NCI-H187 treated with DMSO at 0.1 percent for 48 hours (cell line): ENCODE measurements around the gene DPYSL3.

Experiments used
- DNase-seq: peaks from one replicate; lab custom pipeline; 2025; lab: John Stamatoyannopoulos, UW

The DPYSL3 gene

DNA sequence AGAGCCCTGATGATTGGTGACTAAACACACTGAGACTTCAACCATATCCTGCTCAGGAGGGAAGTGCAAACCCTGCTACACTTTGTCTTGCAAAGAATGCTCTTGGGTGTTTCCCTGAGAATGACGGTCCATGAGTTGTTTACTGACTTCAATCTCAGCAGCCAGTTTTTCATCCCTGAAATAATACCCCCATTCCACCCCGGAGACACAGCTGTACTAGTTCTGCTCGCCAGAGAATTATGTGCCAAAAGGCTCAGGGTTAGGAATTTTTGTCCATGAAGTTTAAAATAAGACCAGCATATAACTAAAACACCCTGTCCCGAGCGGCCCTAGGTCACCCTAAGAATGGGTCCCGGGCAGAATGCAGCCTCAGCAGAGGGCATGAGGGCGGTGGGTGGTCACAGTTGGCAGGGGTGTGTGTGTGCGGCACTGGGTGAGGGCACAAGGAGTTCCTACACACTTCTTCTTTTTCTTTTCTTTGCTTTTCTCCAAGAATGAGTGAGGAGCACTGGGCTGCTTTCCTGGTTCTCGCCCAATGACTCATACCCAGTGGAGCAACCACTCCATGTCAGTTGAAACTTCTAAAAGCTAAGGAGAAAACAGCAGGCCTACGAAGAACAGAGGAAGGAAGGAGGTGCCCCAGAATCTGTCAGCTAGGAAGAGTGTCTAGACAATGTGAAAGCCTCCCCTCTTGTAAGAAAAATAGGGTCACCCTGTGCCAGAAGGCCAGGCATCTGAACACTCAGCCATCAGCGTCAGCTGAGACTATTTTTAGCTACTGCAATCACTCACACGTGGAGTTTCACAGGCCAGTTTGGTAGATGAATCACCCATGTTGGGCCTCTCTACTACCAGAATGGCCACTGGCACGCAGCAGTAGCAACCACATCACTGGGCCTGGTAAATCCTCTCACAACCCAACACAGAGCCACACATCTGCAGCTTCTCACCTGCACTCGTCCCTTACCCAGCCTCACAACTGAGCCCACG is 105.9 kb downstream of the DPYSL3 start:
- no peak for DNase-seq

DNA sequence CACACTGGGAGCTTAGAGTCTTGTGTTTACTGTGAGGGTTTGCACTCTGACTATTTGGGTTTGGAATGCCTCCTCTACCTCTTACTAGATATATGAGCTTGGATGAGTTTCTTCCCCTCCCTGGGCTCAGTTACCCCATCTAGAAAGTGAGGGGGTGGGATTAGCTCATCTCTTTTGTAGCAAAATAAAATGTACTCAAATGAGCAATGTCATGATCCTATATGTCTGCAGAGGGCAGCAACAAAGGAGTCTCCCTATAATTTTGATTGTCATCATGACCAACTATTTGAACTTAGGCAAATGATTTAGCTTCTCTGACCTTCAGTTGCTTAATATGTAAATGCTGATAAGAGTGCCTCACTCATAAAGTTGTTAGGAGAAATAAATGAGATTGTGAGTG is 109.0 kb downstream of the DPYSL3 start:
- DNase-seq, result no peak

DNA sequence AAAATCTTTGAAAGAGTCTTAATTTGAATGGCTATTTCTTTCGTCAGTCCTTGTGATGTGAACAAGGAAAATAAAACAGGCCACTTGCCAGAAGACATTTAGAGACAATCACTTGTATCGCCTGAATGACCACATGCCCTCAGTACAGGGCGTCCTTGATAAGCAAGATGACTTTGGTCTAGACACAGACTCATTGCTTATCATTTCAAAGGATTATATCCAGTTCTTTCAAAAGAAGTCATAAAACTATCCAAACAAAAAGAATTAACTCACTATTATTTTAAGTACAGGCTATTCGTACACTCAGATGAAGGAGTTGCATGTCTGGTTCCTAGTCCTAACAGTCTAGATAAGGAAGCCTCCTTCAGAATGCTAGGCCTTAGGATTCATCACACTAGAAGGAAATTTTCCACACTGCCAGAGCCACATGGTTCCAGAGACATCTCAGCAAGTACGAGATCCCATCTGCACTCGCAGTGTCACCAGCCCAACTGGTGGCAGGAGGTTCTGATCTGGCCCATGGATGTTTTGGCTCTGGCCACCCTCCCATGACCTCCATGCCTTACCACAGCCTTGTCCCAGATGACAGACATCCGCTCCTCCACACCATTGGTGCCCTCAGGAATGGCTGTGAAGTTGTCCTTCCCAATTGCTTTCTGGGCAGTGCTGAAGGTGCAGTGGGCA is 109.6 kb downstream of the DPYSL3 start:
- DNase-seq, result no peak

DNA sequence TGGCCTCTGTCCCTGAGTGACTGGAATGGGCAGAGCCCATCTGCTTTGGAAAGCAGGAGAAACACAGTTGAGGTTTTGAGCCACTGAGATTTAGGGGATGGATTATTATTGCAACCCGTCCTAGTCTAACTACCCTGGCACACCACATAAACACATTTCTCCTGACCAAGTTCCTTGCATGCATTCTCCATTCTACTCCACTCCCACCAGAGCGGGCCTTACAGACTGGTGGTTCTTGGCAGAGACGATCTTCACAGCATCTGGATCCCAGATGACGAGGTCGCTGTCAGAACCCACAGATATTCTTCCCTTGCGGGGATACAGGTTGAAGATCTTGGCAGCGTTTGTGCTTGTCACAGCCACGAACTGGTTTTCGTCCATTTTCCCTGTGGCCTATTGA is 111.0 kb downstream of the DPYSL3 start:
- no peak for DNase-seq

DNA sequence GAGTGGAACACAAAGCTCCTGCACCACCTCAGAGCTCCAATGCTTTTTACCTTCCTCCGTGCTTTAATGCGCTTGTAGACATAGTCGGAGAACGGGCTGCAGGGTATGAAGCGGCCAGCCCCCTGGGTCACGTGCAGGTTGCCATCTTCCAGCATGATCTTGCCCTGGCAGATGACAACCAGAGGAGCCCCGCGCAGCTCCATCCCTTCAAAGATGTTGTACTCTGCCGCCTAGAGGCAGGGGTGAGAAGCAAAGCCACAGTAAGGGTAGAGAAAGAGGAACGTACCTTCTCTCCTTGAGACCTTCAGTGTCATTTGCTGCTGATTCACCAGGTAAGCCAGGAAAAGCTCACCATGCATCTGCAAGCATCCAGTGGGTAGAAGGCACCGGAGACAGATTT is 112.3 kb downstream of the DPYSL3 start:
- DNase-seq, result no peak

DNA sequence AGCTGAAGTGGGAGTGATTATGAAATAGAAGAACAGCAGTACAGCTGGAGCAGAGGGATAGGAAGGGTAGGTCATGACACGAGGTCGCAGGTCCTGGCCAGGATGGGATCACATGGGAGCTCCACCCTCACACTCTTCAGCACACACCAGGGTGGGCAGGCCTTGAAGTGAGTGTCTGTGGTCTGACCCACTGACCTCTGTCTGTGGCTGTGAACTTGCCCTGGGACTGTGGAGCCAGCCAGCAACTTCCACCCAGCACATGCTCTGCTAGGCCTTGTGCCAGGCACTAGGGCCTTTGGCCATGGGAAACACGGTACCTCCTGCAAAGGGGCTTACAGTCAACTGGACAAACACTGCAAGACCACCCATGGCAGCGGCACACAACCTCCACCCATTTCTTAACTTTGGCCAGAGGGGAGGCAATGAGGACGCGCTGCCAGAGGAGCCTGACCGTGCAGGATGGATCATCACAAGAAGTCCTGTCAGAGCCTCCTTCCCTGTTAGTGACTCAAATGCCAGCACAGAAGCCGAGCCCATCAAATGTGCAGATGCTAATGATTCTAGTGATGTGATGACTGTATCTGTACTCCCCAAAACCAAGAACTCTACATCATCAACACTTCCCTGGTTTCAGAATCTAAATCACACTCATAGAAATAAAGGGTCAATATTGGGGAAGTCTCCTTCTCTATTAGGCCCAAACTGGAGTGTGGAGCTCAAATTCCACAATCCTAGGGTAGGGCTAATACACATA is 113.6 kb downstream of the DPYSL3 start:
- no peak for DNase-seq

DNA sequence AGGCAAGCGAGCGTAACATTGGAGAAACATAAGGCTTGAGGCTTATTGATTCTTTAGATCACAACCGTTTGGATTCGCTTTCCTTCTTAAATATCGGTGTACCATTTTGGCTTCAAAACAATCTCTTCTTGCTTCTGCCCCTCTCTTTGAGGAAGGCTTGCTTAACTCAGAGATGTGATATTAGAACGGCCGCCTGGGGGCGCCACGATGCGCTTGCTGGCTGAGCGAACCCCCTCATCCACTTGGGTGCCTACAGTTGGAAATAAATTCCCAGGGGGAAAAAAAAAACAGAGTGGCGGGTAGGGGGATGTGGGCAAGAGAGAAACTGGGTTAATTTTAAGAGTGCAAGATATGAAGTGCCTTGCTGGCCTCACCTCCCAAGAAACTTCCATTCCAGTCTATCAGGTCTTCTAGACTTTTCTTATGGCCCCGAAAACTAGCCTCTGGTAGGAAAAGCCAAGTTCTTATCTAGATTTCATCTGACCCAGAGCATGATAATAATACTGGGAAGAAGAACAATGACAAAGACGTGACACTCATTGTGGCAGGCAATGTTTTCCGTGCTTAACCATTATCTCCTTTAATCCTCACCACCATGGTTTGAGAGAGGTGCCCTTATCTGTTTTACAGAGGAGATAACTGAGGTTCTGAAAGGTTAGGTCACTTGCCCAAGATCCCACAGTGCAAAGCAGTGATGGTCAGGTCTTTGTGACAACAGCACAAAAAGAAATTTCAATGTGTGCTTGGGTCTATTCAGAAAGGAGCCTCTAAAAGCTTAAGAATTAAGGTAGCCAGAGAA is 115.8 kb downstream of the DPYSL3 start:
- DNase-seq, result no peak

DNA sequence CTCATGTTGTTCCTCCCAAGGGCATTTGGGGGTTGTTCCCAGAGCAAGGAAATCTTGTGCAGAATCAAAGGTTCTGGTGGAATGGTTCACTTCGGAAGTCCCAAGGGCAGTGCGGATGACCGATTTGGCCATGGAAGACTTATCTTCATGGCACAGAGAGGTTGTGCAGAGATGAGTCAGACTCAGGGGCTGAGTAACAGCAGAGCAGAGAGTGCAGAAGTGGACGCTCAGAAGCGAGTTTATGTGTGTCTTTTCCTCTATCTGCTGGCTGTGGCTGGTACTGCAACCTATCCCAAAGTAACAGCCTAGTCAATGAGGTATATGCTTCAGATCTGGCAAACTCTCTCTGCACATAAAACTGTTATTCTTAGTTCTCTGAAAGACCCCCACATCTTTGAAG is 118.1 kb downstream of the DPYSL3 start:
- DNase-seq, result no peak

DNA sequence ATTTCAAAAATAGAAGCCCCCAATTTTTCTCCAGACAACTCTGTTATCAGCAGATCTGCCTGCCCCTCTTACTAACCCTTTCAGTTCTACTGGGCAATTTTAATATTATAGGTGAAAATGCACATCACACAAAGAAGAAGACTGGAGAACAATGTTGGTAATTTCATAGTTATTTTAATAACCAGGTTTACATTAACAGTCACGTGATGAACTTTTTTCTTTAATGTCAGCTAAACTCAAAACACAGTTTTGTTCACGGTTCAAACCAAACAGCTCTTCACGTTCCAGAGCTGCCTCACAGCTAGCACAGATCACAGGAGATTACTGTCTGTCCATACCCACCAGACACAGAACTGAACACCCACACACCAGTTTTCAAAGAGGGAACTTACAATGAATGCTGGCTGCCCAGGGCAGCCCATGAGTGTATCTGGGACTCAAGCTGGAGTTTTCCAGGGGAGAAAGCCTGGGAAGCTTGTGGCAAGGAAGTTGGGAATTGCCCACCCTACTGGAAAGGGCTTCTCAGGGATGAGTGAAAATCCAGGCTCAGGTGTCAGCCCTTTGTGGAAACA is 119.1 kb downstream of the DPYSL3 start:
- no peak for DNase-seq

DNA sequence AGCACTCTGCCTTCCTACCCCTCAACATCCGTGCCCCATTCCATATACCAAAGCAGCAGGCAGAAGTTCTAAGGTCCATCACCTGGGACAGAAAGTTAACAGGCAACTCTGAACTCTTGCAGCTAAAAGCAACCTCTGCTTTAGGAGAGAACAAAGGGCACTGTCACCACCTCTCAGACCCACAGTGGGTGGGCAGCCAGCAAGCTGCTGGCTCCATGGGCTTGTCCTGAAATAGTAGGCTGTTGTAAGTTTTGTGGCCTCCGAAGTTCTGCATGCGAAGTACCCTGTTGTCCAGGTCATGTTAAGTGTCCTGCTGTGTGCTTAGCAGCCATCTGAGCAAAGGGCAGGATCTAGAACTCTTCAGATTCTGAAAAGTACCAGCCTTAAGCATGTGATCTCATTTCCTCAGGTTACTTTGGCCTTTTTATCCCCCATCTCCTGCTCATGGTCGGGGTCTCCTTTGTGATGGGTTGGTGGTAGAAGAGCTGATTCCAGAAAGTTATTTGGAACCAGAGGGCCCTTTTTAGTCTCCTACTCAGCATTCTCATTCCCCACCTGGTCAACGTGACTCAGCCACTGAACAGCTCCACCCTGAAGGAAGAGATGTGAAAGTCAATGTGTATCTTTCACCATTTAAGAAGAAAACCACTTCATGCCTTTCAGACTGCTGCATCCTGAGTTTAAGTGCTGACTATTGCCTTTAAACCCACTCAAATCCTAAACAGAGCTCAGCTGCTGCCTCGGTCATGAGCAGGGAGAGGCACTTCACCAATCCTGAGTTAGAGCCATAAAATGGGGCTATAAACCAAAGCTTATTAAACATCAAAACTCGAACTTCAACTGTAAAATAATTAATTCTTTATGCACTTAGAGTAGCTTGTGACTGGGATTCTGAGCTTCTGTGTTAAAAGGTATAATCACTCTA is 121.4 kb downstream of the DPYSL3 start:
- DNase-seq, result peak; percentile 82

DNA sequence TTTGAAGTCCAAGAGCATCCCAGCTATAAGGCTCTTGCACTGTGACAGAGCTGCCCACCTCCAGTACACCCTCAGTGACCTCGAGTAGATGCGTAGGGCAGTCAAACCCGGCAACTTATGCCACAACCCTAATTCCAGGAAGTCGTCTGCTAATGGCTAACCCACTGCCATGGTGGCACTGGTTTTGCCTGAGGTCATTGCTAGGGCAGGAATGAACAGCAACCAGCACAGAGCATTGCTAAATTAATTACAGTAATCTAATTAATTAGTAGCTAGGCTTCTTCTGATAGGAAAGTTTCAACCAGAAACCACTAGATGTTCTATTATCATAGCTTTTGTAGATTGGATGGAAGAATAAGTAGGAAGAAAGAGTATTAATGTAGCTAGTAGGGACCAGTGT is 122.8 kb downstream of the DPYSL3 start:
- DNase-seq, result no peak

DNA sequence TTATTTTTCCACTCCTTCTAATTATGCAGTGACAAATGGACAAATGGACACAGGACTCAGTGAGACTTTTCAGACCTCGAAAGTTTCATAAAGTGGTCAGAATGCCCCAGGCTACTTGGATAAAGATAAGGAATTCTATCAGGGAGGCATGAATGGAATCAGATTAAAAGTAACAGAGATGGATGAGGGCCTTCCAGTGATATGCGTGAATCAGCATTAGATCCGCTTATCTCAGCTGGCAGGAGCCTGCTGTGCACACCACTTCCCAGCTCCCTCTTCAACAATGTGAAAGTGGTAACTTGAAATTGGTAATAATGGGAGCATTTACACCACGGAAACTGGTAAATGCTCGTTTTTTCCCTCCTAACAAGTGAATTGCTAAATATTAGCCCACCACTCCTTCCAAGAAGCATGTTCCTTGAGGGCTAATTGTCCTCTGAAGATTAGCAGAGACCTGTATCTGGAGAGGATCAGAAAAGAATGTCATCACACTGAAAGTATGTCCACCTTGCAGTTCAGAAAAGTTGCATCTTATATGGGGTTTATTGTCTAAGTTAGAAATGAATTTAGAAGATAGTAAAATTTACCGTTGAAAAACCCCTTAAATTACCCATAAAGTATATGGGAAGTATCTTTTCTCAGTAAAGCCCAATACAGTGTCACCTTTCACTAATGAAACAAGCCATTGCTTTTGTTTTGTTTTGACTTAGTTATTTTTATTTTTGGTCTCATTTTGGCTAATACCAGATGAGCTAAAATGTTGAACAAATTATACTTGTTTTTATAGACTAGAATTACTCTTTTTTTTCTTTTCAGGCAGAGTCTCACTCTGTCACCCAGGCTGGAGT is 125.3 kb downstream of the DPYSL3 start:
- no peak for DNase-seq

DNA sequence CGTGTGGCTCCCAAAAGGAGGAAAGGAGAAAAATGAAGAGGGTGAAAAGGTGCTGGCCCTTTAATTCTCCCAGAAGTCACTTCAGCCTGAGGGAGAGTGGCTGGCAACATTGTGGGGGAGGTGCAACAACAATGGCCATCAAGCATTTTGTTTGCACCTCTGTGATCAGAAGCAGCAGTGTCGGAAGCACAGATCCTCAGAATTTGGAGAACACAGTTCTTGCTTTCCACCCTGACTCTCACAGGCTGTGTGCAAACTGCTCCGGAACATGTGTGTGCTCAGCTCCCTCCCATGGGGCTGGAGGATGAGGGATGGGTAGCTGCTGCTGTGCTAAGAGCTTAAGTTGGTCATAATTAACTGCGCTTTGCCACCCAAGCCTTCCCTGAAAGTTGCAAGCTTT is 127.1 kb downstream of the DPYSL3 start:
- DNase-seq, result no peak

DNA sequence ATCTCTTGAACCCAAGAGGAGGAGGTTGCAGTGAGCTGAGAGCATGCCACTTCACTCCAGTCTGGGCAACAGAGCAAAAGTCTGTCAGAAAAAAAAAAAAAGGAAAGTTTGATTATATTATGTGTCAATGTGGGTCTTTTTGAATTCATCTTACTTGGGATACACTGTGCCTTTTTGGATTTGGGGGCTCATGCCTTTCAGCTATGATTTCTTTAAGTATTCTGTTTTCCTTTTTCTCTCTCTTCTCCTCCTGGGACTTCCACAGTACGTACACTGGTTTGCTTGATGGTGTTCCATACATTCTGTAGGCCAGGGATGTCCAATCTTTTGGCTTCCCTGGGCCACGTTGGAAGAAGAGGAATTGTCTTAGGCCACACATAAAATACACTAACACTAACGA is 128.3 kb downstream of the DPYSL3 start:
- DNase-seq, result no peak

DNA sequence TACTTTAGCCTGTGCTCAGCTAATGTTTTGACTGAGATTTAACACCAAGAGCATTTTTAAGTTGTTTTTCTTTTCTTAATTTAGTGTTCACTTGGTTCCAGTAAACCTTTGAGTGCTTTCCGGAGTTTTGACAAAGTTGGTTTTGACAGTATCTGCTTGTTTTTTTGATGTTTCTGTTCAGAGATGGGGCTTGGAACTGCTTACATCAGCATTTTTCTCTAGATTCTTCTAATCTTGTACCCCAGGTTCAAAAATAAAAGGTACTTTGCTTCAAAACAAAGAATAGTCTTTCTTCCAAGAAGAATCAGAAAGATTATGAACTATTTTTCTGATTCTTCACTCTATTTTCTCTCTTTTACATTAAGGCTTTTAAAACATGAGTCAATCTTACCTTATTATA is 132.2 kb downstream of the DPYSL3 start:
- DNase-seq, result no peak

DNA sequence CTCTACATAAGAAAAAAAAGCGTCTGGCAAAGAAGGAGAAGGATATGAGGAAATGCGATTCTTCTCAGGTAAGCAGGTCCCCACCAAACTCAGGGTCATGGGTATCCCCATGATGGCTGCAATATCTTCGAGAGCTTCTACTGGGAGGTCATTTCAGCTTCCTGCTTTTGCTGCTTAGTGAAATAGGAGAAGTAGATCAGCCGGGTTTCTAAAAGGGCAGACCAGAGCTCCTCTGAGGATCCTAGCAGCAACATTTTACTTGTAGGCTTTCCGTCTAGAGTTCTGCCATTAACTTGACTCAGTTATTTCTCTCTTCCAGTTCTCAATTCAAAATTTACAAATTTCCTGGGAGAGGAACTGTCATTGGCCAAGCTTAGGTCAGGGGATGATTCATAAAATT is 134.7 kb downstream of the DPYSL3 start:
- no peak for DNase-seq

DNA sequence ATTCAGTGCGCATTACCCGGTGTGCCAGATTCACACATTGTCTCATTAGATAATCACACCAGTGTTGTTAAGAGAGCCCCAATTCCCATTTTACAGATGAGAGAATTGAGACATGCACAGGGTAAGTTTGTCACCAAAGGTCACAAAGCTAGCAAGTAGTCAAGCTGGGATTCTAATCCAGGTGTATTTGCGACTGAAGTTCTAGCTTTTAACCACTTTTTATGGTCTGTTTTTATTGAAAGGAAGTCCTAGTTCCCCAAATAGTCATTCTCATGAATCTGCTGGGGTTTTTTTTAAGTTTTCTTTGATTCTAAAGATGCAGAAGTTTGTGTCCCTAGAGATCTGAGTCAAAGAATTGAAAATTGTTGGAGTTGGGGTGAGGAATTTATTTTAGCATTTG is 136.5 kb downstream of the DPYSL3 start:
- DNase-seq, result no peak

DNA sequence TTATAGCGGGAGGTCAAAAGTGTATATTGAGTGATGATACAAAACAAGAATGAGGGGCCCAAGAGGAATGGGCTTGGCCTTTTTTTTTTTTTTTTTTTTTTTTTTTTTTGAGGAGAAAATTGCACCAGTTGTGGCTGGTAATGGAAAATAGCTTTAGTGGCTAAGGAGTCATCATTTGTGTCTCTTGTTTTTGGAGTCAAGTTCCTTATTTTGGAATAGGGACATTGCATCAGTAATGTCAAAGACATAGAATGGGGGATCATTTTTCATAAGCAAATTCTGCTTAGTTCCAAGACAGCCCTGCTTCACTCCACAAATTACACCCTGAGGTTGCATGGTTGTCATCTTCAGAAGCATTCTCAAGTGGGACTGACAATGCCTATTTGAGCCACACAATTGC is 137.7 kb downstream of the DPYSL3 start:
- DNase-seq, result no peak

DNA sequence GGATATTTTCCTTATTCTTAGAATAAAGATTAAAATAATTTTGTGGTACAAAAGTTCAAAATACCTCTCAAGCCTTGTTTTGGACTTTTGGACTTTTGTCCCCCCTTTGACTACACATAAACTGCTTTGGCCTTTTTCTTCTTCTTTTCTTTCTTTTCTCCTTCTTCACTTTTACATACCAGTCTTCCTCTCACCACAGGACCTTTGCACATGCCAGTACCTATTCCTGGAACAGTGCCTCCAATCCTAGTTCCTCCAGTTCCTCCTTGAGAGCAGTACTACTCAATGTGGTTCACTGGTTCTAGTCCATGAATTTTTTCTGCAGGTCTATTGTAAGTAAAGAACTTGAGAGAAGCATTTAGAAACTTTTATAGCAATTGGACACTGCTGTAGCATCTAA is 138.6 kb downstream of the DPYSL3 start:
- DNase-seq, result no peak
